HCT116 (cell line): ENCODE data around the gene IGFBP4. TPM values are rescaled to one million over a fixed set of nuclear protein-coding genes. Genes with fewer than 3 reads are reported as not detected.

Experiments used
- ATAC-seq: fragments of 200-7000 bp; cut with Tn5 transposase; 2 replicates; pipeline ENCODE4 v1.9.1; 2020; ENCODE audit warnings: mild to moderate bottlenecking, moderate library complexity
- BruUV-seq: library from RNA; stranded (reverse); fragments of 400-500 nt; replicated peaks from 2 replicates; lab custom pipeline; 2021; lab: Mats Ljungman, UMichigan
- CTCF ChIA-PET: fragments of 300-600 bp; sonication (Branson Sonifier 250); formaldehyde crosslinking; loops from one replicate; lab custom pipeline; 2021; ENCODE audit warnings: antibody characterized with exemption; lab: Charles Lee
- POLR2A ChIA-PET: fragments of 300-600, 350-600 bp; sonication (Branson Sonifier 250); formaldehyde crosslinking; loops from one replicate; lab custom pipeline; 2021; ENCODE audit warnings: antibody characterized with exemption; lab: Charles Lee
- RAD21 ChIA-PET, 2 experiments: fragments of 300-600 bp; sonication (Branson Sonifier 250); formaldehyde crosslinking; loops; one replicate each; lab custom pipeline; 2023; ENCODE audit warnings: low total read pairs in 2 of 2; ENCODE audit not compliant: uncharacterized antibody in 2 of 2, unreplicated experiment in 2 of 2, low non-redundant PET in 1 of 2; lab: Charles Lee
- DNase-seq: peaks from one replicate; pipeline ENCODE4 v3.0.0-alpha.2; 2010; ENCODE audit warnings: low read depth, low spot score
- H2AFZ ChIP-seq: fragments of 200-600 bp; shearing (Covaris generic), sonication (generic); 2 replicates; pipeline ENCODE4 v1.6.1; 2017; ENCODE audit warnings: low read depth, mixed run types, mixed read lengths, antibody characterized with exemption, low read length; ENCODE audit not compliant: poor library complexity, severe bottlenecking
- H3K27ac ChIP-seq: 2 replicates; pipeline ENCODE4 v1.5.1; 2012; ENCODE audit warnings: low read depth, low read length
- H3K27me3 ChIP-seq: fragments of 200-600 bp; sonication (generic); 2 replicates; pipeline ENCODE4 v1.6.1; 2016; ENCODE audit warnings: mixed run types, low read length, mixed read lengths; ENCODE audit not compliant: insufficient read depth
- H3K36me3 ChIP-seq, 2 experiments: fragments of 200-500 bp in 1 of 2; fragments of 200-600 bp in 1 of 2; sonication (Bioruptor generic) in 1 of 2; sonication (generic) in 1 of 2; 2 replicates each; pipeline versions ENCODE4 v1.5.1 to v1.6.1; 2014 to 2016; ENCODE audit warnings: low read length in 2 of 2, inconsistent platforms in 1 of 2, mixed read lengths in 1 of 2, mixed run types in 1 of 2; ENCODE audit not compliant: insufficient read depth in 2 of 2, control insufficient read depth in 1 of 2
- H3K4me1 ChIP-seq, 2 experiments: fragments of 200-600 bp in 1 of 2; sonication (generic) in 1 of 2; 2 replicates each; pipeline versions ENCODE4 v1.5.1 to v1.6.1; 2012 to 2017; ENCODE audit warnings: low read length in 2 of 2, inconsistent platforms in 1 of 2, mild to moderate bottlenecking in 1 of 2, mixed read lengths in 1 of 2, mixed run types in 1 of 2, moderate library complexity in 1 of 2; ENCODE audit not compliant: insufficient read depth in 2 of 2, control insufficient read depth in 1 of 2
- H3K4me2 ChIP-seq: fragments of 200-600 bp; sonication (generic); 2 replicates; pipeline ENCODE4 v1.6.1; 2017; ENCODE audit warnings: mixed run types, low read length, mixed read lengths
- H3K4me3 ChIP-seq, 2 experiments: fragments of 200-600 bp in 1 of 2; sonication (generic) in 1 of 2; replicated peaks in 1 of 2; 2 replicates each; pipeline ENCODE4 v1.5.1; 2011 to 2016; ENCODE audit warnings: low read length in 2 of 2, control low read depth in 1 of 2, low read depth in 1 of 2, mild to moderate bottlenecking in 1 of 2, mixed read lengths in 1 of 2, mixed run types in 1 of 2
- H3K79me2 ChIP-seq: fragments of 200-600 bp; sonication (generic); 2 replicates; pipeline ENCODE4 v1.6.1; 2017; ENCODE audit warnings: mild to moderate bottlenecking, mixed run types, low read length, moderate library complexity, mixed read lengths; ENCODE audit not compliant: insufficient read depth
- H3K9ac ChIP-seq: fragments of 200-600 bp; sonication (generic); 2 replicates; pipeline ENCODE4 v1.6.1; 2016; ENCODE audit warnings: low read length, mixed read lengths
- H3K9me2 ChIP-seq: fragments of 200-600 bp; sonication (generic), shearing (Covaris generic); 2 replicates; pipeline ENCODE4 v1.6.1; 2017; ENCODE audit warnings: mixed run types, mild to moderate bottlenecking, moderate library complexity; ENCODE audit not compliant: insufficient read depth
- H3K9me3 ChIP-seq, 2 experiments: fragments of 200-500 bp in 1 of 2; fragments of 200-600 bp in 1 of 2; sonication (Bioruptor generic) in 1 of 2; sonication (generic) in 1 of 2; 2 replicates each; pipeline ENCODE4 v1.6.1; 2014 to 2017; ENCODE audit warnings: low read length in 2 of 2, mixed read lengths in 2 of 2, inconsistent platforms in 1 of 2, low read depth in 1 of 2, mild to moderate bottlenecking in 1 of 2, mixed run types in 1 of 2, moderate library complexity in 1 of 2; ENCODE audit not compliant: control insufficient read depth in 1 of 2, insufficient read depth in 1 of 2
- H4K20me1 ChIP-seq: fragments of 200-600 bp; sonication (generic), shearing (Covaris generic); 2 replicates; pipeline ENCODE4 v1.6.1; 2017; ENCODE audit warnings: mixed run types, mild to moderate bottlenecking, moderate library complexity; ENCODE audit not compliant: insufficient read depth
- ATF3 ChIP-seq: IDR thresholded peaks from 2 replicates; pipeline ENCODE4 v1.6.1; 2012
- CEBPB ChIP-seq: IDR thresholded peaks from 2 replicates; pipeline ENCODE4 v1.6.1; 2012; ENCODE audit warnings: low read depth
- EZH2 ChIP-seq: fragments of 200-600 bp; sonication (generic); IDR thresholded peaks from 2 replicates; pipeline ENCODE4 v1.6.1; 2017; ENCODE audit warnings: antibody characterized with exemption, mixed run types
- FOSL1 ChIP-seq: IDR thresholded peaks from 2 replicates; pipeline ENCODE4 v1.6.1; 2012; ENCODE audit warnings: low read depth
- MAX ChIP-seq: IDR thresholded peaks from 2 replicates; pipeline ENCODE4 v1.6.1; 2012
- POLR2A ChIP-seq: IDR thresholded peaks from 2 replicates; pipeline ENCODE4 v1.7.0; 2011; ENCODE audit warnings: borderline replicate concordance; ENCODE audit not compliant: insufficient read depth, insufficient read length; ENCODE audit errors: extremely low read depth
- POLR2AphosphoS5 ChIP-seq: IDR thresholded peaks from 2 replicates; pipeline ENCODE4 v1.6.1; 2011; ENCODE audit warnings: mild to moderate bottlenecking, low read depth, low read length, moderate library complexity
- RAD21 ChIP-seq: IDR thresholded peaks from 2 replicates; pipeline ENCODE4 v1.6.1; 2012; ENCODE audit warnings: low read depth, mild to moderate bottlenecking
- SIN3A ChIP-seq: IDR thresholded peaks from 2 replicates; pipeline ENCODE4 v1.6.1; 2012; ENCODE audit warnings: low read depth
- SRF ChIP-seq: IDR thresholded peaks from 2 replicates; pipeline ENCODE4 v1.6.1; 2012; ENCODE audit warnings: low read depth
- YY1 ChIP-seq: IDR thresholded peaks from 2 replicates; pipeline ENCODE4 v1.6.1; 2011; ENCODE audit warnings: low read length, low read depth, moderate library complexity, mild to moderate bottlenecking; ENCODE audit not compliant: insufficient replicate concordance; ENCODE audit errors: extremely low read depth
- ZFX ChIP-seq: fragments of 450-650 bp; IDR thresholded peaks from 2 replicates; pipeline ENCODE4 v1.6.1; 2017
- intact Hi-C: fragments of 100-400 bp; cut with micrococcal nuclease; formaldehyde crosslinking; loops from 2 replicates; pipeline ENCODE4 v1.10.0; 2022
- total RNA-seq: library from RNA; stranded (reverse); gene quantifications from one replicate; pipeline ENCODE4 v1.2.1, GENCODE V29; 2021; ENCODE audit not compliant: unreplicated experiment
- TF ChIP-seq, protein P1 (sequence below): IDR thresholded peaks from 2 replicates; pipeline ENCODE4 v1.6.1; 2012; ENCODE audit warnings: low read depth
- TF ChIP-seq, protein P2 (sequence below): IDR thresholded peaks from 2 replicates; pipeline ENCODE4 v1.6.1; 2011; ENCODE audit warnings: mild to moderate bottlenecking, low read length, moderate library complexity; ENCODE audit not compliant: insufficient replicate concordance; ENCODE audit errors: extremely low read depth

The IGFBP4 gene
- total RNA-seq, 1 experiment from 2014 or later = 2.0 TPM

DNA sequence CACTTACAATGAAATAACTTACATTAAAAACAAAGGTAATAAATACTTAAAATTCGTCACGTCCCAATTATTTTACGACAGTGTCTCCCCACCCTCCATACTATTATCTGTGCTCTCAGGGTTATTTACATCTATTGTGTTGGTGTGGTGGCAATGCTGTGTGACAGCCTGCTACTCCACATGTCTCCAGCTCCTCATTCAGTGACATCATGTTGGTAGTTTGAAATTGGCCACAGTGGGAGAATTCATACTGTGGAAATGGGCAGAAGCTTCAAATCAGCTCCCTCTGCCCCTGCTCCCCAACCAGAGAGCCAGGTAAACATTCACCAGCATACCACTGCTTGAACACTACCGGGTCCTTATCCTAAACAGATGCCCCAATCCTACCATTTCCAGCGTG lies 51.9 kb downstream of the IGFBP4 start:
- H3K79me2 ChIP-seq = peaks cover 48% of the 10 kb centered on the region
- ChIA-PET POLR2A (no interaction called here), CTCF (interaction anchor here (1.0 to 1.2 kb wide), 2 partner anchors 19 to 77 kb away, joined by 4 read pairs; partner anchors contain the start of gene TOP2A), RAD21 (no interaction called here)
- BruUV-seq = no TSS peak
- no peaks in the 10 kb centered on the region for H3K9me2 ChIP-seq
- intact Hi-C loops = no loop called here
- no peak for DNase-seq
- H4K20me1 ChIP-seq = no peaks in the 10 kb centered on the region
- H2AFZ ChIP-seq = no peak overlapping the region
- H3K27ac ChIP-seq = no peak overlapping the region
- H3K9me3 ChIP-seq = no peaks in the 10 kb centered on the region
- peaks cover 25 to 28% of the 10 kb centered on the region in 2 experiments for H3K36me3 ChIP-seq
- H3K4me2 ChIP-seq = no peak overlapping the region
- no peak overlapping the region for H3K9ac ChIP-seq
- no peak overlapping the region for H3K4me3 ChIP-seq
- no peak for TF ChIP-seq ZFX
- no peak for TF ChIP-seq POLR2A
- no peak for TF ChIP-seq SRF
- no peak for TF ChIP-seq RAD21
- TF ChIP-seq MAX = no peak
- TF ChIP-seq SIN3A = no peak
- TF ChIP-seq, protein P1, sequence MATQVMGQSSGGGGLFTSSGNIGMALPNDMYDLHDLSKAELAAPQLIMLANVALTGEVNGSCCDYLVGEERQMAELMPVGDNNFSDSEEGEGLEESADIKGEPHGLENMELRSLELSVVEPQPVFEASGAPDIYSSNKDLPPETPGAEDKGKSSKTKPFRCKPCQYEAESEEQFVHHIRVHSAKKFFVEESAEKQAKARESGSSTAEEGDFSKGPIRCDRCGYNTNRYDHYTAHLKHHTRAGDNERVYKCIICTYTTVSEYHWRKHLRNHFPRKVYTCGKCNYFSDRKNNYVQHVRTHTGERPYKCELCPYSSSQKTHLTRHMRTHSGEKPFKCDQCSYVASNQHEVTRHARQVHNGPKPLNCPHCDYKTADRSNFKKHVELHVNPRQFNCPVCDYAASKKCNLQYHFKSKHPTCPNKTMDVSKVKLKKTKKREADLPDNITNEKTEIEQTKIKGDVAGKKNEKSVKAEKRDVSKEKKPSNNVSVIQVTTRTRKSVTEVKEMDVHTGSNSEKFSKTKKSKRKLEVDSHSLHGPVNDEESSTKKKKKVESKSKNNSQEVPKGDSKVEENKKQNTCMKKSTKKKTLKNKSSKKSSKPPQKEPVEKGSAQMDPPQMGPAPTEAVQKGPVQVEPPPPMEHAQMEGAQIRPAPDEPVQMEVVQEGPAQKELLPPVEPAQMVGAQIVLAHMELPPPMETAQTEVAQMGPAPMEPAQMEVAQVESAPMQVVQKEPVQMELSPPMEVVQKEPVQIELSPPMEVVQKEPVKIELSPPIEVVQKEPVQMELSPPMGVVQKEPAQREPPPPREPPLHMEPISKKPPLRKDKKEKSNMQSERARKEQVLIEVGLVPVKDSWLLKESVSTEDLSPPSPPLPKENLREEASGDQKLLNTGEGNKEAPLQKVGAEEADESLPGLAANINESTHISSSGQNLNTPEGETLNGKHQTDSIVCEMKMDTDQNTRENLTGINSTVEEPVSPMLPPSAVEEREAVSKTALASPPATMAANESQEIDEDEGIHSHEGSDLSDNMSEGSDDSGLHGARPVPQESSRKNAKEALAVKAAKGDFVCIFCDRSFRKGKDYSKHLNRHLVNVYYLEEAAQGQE = no peak
- TF ChIP-seq ATF3 = no peak
- TF ChIP-seq CEBPB = no peak
- no peak for TF ChIP-seq FOSL1
- TF ChIP-seq, protein P2, sequence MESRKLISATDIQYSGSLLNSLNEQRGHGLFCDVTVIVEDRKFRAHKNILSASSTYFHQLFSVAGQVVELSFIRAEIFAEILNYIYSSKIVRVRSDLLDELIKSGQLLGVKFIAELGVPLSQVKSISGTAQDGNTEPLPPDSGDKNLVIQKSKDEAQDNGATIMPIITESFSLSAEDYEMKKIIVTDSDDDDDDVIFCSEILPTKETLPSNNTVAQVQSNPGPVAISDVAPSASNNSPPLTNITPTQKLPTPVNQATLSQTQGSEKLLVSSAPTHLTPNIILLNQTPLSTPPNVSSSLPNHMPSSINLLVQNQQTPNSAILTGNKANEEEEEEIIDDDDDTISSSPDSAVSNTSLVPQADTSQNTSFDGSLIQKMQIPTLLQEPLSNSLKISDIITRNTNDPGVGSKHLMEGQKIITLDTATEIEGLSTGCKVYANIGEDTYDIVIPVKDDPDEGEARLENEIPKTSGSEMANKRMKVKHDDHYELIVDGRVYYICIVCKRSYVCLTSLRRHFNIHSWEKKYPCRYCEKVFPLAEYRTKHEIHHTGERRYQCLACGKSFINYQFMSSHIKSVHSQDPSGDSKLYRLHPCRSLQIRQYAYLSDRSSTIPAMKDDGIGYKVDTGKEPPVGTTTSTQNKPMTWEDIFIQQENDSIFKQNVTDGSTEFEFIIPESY = no peak
- no peak for TF ChIP-seq POLR2AphosphoS5
- TF ChIP-seq EZH2 = no peak
- TF ChIP-seq YY1 = no peak
- ATAC-seq = no peak
- no peaks in the 10 kb centered on the region for H3K27me3 ChIP-seq
- peaks cover 20 to 51% of the 10 kb centered on the region in 2 experiments for H3K4me1 ChIP-seq
